WTC11 (cell line): ENCODE results near the gene COPS9. TPM values are rescaled to one million over a fixed set of nuclear protein-coding genes. Genes with fewer than 3 reads are reported as not detected.

ENCODE experiments used
- ATAC-seq: fragments of 200-7000 bp; cut with Tn5 transposase; 2 replicates; pipeline ENCODE4 v1.10.0; 2021; ENCODE audit warnings: mild to moderate bottlenecking, moderate library complexity
- CTCF ChIA-PET: fragments of 300-600 bp; sonication (Branson Sonifier 250); formaldehyde crosslinking; loops from one replicate; lab custom pipeline; 2021; ENCODE audit warnings: antibody characterized with exemption; lab: Charles Lee
- POLR2A ChIA-PET: fragments of 350-600 bp; sonication (Branson Sonifier 250); formaldehyde crosslinking; loops from one replicate; lab custom pipeline; 2021; ENCODE audit warnings: antibody characterized with exemption; lab: Charles Lee
- DNase-seq: peaks from one replicate; pipeline ENCODE4 v3.0.0; 2021; ENCODE audit warnings: low spot score
- H3K27ac Mint-ChIP-seq: 2 replicates; pipeline ENCODE4 v1.8.0; 2021; ENCODE audit warnings: mixed read lengths
- H3K27me3 Mint-ChIP-seq: 2 replicates; pipeline ENCODE4 v1.8.0; 2021; ENCODE audit warnings: low read depth, mild to moderate bottlenecking, moderate library complexity, mixed read lengths
- H3K36me3 Mint-ChIP-seq: 2 replicates; pipeline ENCODE4 v1.8.0; 2021; ENCODE audit warnings: mixed read lengths
- H3K4me1 Mint-ChIP-seq: 2 replicates; pipeline ENCODE4 v1.8.0; 2022; ENCODE audit warnings: mixed read lengths
- H3K4me3 Mint-ChIP-seq: 2 replicates; pipeline ENCODE4 v1.8.0; 2021; ENCODE audit warnings: mild to moderate bottlenecking, moderate library complexity, mixed read lengths
- H3K9me3 Mint-ChIP-seq: 2 replicates; pipeline ENCODE4 v1.8.0; 2021; ENCODE audit warnings: mixed read lengths
- ATF2 ChIP-seq: sonication (generic); formaldehyde crosslinking; IDR thresholded peaks from 2 replicates; pipeline ENCODE4 v1.8.1; 2022; ENCODE audit warnings: low read depth, missing genetic modification reagents, borderline replicate concordance
- E2F4 ChIP-seq: sonication (generic); formaldehyde crosslinking; IDR thresholded peaks from 2 replicates; pipeline ENCODE4 v1.8.1; 2022; ENCODE audit warnings: low read depth, mild to moderate bottlenecking, moderate library complexity, missing genetic modification reagents, borderline replicate concordance
- ESRRA ChIP-seq: sonication (generic); formaldehyde crosslinking; IDR thresholded peaks from 2 replicates; pipeline ENCODE4 v1.8.1; 2022; ENCODE audit warnings: mild to moderate bottlenecking, missing genetic modification reagents, borderline replicate concordance
- GTF2I ChIP-seq: fragments of 250-450 bp; sonication (Bioruptor Pico); conservative IDR thresholded peaks from 2 replicates; pipeline ENCODE4 v1.4.0; 2021; ENCODE audit warnings: mild to moderate bottlenecking
- MAX ChIP-seq: sonication (generic); formaldehyde crosslinking; IDR thresholded peaks from 2 replicates; pipeline ENCODE4 v1.8.0; 2022; ENCODE audit warnings: mild to moderate bottlenecking, missing genetic modification reagents
- MLX ChIP-seq: sonication (generic); formaldehyde crosslinking; IDR thresholded peaks from 2 replicates; pipeline ENCODE4 v1.8.1; 2023; ENCODE audit warnings: mild to moderate bottlenecking, missing genetic modification reagents, moderate library complexity
- MXD4 ChIP-seq: fragments of 250-450 bp; sonication (Bioruptor Pico); IDR thresholded peaks from 2 replicates; pipeline ENCODE4 v1.8.0; 2021; ENCODE audit warnings: mild to moderate bottlenecking, moderate library complexity, borderline replicate concordance
- PRDM15 ChIP-seq: sonication (generic); formaldehyde crosslinking; IDR thresholded peaks from 2 replicates; pipeline ENCODE4 v1.8.0; 2022; ENCODE audit warnings: missing genetic modification reagents
- RORB ChIP-seq: fragments of 250-450 bp; sonication (Bioruptor Pico); IDR thresholded peaks from 2 replicates; pipeline ENCODE4 v1.9.0; 2021; ENCODE audit warnings: mild to moderate bottlenecking
- TEAD1 ChIP-seq: sonication (generic); formaldehyde crosslinking; IDR thresholded peaks from 2 replicates; pipeline ENCODE4 v1.8.0; 2022; ENCODE audit warnings: mild to moderate bottlenecking, missing genetic modification reagents
- USF1 ChIP-seq: sonication (generic); formaldehyde crosslinking; IDR thresholded peaks from 2 replicates; pipeline ENCODE4 v1.8.0; 2022; ENCODE audit warnings: mild to moderate bottlenecking, missing genetic modification reagents
- USF2 ChIP-seq: sonication (generic); formaldehyde crosslinking; IDR thresholded peaks from 2 replicates; pipeline ENCODE4 v1.8.1; 2023; ENCODE audit warnings: mild to moderate bottlenecking, missing genetic modification reagents, moderate library complexity
- ZNF416 ChIP-seq: fragments of 250-450 bp; sonication (Bioruptor Pico); IDR thresholded peaks from 2 replicates; pipeline ENCODE4 v1.9.0; 2021; ENCODE audit warnings: mild to moderate bottlenecking, inconsistent platforms
- ZNF512 ChIP-seq: sonication (generic); formaldehyde crosslinking; IDR thresholded peaks from 2 replicates; pipeline ENCODE4 v1.8.1; 2022; ENCODE audit warnings: missing genetic modification reagents, borderline replicate concordance
- ZNF671 ChIP-seq: fragments of 250-450 bp; sonication (Bioruptor Pico); IDR thresholded peaks from 2 replicates; pipeline ENCODE4 v1.8.0; 2021; ENCODE audit warnings: mild to moderate bottlenecking
- ZSCAN18 ChIP-seq: fragments of 250-450 bp; sonication (Bioruptor Pico); IDR thresholded peaks from 2 replicates; pipeline ENCODE4 v2.1.2; 2022; ENCODE audit warnings: mild to moderate bottlenecking, moderate library complexity
- total RNA-seq: library from RNA; stranded (reverse); gene quantifications from 3 replicates; pipeline ENCODE4 v1.2.3, GENCODE V29; 2021

COPS9 gene
- total RNA-seq, 1 experiment from 2014 or later, result 142 TPM

GRCh38 chr2:240140920-240141319, 4.8 kb upstream of the COPS9 start (continued):
- TF ChIP-seq PRDM15 (CRISPR knock-in tag) (no peak), USF1 (CRISPR knock-in tag) (no peak), RORB (no peak), MXD4 (CRISPR knock-in tag) (no peak), ZNF671 (no peak), E2F4 (no peak), USF2 (CRISPR knock-in tag) (no peak), MAX (CRISPR knock-in tag) (no peak), ESRRA (CRISPR knock-in tag) (no peak)

GRCh38 chr2:240140511-240140910, 4.4 kb upstream of the COPS9 start, which contains the start of gene OTOS:
Gene OTOS, minus strand, starts transcription at chr2:240140658. Its CDS starts 332 bp downstream, at chr2:240140326.
- no peak for TF ChIP-seq ZNF512 (CRISPR knock-in tag)
- TF ChIP-seq ZNF416 (CRISPR knock-in tag), result no peak
- TF ChIP-seq MLX (CRISPR knock-in tag), result no peak
- TF ChIP-seq GTF2I (CRISPR knock-in tag), result no peak
- TF ChIP-seq ATF2, result no peak
- no peak for TF ChIP-seq ZSCAN18 (CRISPR knock-in tag)
- TF ChIP-seq TEAD1 (CRISPR knock-in tag), result no peak
- ChIA-PET POLR2A (no interaction called here), CTCF (interaction anchor here (0.9 to 3.8 kb wide), 4 partner anchors 74 to 82 kb away, joined by 3 to 51 read pairs (median 4); no protein-coding TSS in a partner anchor)
- Mint-ChIP-seq H3K9me3 (no peaks in the 10 kb centered on the region), H3K27me3 (peaks cover 9% of the 10 kb centered on the region), H3K4me1 (peaks cover 27% of the 10 kb centered on the region), H3K27ac (no peak within 1 kb of the TSS), H3K4me3 (no peak within 1 kb of the TSS), H3K36me3 (no peaks in the 10 kb centered on the region)
- ATAC-seq (no peak), DNase-seq (no peak)
